Loucy (cell line): ENCODE measurements around the gene DMGDH.

ENCODE experiments used
- EZH2phosphoT487 ChIP-seq: fragments of 200-600 bp; IDR thresholded peaks from 2 replicates; pipeline ENCODE4 v1.6.1; 2018; ENCODE audit warnings: antibody characterized with exemption, mild to moderate bottlenecking, moderate library complexity, borderline replicate concordance
- TF ChIP-seq, protein P1 (sequence below): fragments of 200-600 bp; sonication (generic); conservative IDR thresholded peaks from 2 replicates; pipeline ENCODE4 v1.5.1; 2014; ENCODE audit warnings: mild to moderate bottlenecking, antibody characterized with exemption, low read length

DNA sequence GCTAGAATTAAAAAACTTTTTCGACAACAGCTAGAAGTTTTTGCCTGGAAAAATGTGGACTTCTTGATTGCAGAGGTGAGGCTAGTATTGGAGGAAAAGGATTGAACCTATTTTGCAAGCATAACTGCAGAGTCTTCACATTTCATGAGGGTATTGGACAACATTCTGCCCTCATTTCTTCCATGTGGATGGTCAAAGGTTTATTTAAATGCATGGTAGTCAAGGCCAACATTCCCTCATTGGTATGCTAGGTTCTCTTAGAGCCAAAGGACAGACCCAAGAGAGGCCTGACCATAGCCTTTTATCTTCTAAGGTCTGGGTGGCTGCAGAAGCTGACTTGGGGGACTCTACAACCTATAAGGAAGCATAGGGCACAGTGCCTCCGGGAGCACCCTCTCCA lies 11.3 kb upstream of the DMGDH start:
- no peak for TF ChIP-seq EZH2phosphoT487
- TF ChIP-seq, protein P1, sequence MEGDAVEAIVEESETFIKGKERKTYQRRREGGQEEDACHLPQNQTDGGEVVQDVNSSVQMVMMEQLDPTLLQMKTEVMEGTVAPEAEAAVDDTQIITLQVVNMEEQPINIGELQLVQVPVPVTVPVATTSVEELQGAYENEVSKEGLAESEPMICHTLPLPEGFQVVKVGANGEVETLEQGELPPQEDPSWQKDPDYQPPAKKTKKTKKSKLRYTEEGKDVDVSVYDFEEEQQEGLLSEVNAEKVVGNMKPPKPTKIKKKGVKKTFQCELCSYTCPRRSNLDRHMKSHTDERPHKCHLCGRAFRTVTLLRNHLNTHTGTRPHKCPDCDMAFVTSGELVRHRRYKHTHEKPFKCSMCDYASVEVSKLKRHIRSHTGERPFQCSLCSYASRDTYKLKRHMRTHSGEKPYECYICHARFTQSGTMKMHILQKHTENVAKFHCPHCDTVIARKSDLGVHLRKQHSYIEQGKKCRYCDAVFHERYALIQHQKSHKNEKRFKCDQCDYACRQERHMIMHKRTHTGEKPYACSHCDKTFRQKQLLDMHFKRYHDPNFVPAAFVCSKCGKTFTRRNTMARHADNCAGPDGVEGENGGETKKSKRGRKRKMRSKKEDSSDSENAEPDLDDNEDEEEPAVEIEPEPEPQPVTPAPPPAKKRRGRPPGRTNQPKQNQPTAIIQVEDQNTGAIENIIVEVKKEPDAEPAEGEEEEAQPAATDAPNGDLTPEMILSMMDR, result no peak
